ENCODE data around the gene ASPSCR1.
A peak's percentile ranks its signal among the peaks of the same experiment; 100 is the strongest.
"Not testable (repeated sequence)": the region's sequence is repeated elsewhere in the genome, so short reads cannot be mapped to it uniquely, and the experiment has no call there.

Gene ASPSCR1

GRCh38 chr17:82024859-82025258 lies 47.4 kb downstream of the ASPSCR1 start:
- no peak for DNase-seq (ENCODE audit: low read depth)

DNA sequence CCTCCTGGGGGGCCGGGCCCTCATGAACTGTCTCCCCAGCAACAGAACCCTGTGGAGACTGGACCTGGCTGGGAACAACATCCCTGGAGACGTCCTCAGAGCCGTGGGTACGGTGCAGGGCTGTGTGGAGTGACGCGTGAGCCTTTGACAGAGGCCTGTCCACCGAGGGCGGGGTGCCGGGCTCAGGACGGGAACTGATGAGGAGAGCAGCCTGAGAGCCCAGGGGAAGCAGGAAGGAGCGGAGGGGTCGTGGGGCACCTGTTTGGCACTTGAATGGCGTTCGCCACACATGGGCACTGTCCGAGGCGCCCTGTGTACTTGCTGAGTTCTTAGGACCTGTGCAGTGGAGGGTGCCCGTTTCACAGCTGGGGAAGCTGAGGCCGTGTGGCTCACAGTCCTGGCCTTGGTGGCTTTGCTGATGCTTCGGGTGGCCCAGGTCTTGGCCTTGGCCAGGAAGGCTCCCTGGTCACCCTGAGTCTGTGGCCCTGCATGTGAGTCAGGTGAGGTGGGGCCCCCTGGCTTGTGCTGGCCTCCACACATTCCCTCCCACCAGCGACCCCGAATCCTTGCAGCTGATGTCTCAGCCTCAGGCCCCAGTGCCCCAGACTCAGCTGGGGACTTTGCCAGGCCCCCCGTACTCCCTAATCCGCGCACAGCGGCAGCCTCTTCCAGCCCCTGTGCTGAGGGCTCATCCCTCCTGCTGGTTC lies 48.1 kb downstream of the ASPSCR1 start:
- no peak for DNase-seq (ENCODE audit: low read depth)

DNA sequence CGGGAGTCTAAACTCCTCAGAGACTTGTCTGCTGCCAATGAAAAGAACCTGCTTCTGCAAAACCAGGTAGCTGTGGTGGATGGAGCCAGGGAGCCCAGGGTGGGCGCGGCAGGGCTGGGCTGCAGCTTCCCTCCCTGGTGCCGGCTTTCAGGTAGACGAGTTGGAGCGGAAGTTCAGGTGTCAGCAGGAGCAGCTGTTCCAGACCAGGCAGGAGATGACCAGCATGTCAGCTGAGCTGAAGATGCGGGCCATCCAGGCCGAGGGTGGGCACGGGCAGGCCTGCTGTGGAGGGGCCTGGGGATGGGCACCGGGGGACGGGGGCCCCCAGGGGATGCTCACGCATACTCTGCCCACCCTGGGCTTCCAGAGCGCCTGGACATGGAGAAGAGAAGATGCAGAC lies 50.8 kb downstream of the ASPSCR1 start:
- DNase-seq (ENCODE audit: low read depth), result no peak

DNA sequence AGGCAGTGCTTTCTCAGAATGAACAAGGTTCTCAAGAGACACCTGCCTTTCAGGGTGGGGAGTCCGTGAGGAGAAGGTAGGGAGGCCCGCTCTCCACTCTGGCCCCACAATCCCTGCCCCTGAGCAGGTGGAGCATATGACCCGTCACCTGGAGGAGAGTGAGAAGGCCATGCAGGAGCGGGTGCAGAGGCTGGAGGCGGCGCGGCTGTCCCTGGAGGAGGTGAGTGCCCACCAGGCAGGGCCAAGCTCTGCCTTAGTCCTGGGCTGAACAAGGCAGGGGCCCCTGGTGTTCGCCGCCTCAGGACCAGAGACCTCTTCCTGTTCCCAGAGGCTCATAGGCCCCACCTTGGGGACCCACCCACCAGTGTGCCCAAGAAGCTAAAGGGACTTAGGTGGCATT lies 51.5 kb downstream of the ASPSCR1 start:
- no peak for DNase-seq (ENCODE audit: low read depth)

- no peak for DNase-seq (ENCODE audit: low read depth)
Observed at GRCh38 chr17:82029391-82029790, 52.0 kb downstream of the ASPSCR1 start.

DNA sequence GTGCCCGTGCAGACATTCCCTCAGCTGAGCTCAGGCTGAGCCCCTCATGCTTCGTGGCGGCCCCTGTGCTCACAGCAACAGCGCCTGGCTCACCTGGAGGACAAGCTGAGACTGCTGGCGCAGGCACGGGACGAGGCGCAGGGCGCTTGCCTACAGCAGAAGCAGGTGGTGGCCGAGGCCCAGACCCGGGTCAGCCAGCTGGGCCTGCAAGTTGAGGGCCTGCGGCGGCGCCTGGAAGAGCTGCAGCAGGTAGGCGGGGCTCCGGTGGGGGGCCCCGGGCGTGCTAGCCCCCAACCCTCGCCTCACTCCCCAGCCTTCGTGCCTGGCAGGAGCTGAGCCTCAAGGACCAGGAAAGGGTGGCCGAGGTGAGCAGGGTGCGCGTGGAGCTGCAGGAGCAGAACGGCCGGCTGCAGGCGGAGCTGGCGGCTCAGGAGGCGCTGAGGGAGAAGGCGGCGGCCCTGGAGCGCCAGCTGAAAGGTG lies 52.6 kb downstream of the ASPSCR1 start:
- DNase-seq (ENCODE audit: low read depth), result no peak

DNA sequence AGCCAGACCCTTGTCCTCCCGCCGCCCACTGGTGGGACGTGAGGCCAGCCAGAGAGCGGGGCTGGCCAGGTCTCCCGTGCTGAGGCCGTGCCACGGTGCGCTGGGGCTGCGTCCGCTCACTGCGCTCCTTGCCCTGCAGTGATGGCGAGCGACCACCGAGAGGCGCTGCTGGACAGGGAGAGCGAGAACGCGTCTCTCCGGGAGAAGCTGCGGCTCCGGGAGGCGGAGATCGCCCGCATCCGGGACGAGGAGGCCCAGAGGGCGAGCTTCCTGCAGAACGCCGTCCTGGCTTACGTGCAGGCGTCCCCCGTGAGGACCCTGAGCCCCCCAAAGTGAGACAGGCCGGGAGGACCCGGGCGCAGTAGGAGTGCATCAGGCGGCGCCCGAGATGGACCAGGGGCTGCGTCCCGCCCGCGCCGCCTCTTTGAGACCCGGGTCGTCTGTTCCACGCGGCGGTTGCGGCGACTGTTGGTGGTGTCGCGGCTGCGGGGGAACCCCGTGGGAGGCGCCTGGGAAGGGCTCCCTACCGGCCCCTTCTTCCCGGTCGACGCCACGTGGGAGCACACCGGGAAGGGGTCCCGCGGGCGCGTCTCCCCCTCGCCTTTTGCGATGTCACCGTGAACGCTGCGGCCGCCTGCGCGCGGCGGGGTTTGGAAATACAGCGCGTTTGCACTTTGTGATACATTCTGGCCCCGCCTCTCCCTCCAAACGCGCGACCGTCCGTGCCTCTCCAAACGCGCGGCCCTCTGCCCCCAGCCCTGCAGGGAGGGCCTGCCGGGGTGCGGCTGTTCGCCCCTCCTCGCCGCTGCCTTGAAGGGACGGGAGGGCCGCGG lies 53.3 kb downstream of the ASPSCR1 start:
- peak; percentile 76 for DNase-seq (ENCODE audit: low read depth)

DNA sequence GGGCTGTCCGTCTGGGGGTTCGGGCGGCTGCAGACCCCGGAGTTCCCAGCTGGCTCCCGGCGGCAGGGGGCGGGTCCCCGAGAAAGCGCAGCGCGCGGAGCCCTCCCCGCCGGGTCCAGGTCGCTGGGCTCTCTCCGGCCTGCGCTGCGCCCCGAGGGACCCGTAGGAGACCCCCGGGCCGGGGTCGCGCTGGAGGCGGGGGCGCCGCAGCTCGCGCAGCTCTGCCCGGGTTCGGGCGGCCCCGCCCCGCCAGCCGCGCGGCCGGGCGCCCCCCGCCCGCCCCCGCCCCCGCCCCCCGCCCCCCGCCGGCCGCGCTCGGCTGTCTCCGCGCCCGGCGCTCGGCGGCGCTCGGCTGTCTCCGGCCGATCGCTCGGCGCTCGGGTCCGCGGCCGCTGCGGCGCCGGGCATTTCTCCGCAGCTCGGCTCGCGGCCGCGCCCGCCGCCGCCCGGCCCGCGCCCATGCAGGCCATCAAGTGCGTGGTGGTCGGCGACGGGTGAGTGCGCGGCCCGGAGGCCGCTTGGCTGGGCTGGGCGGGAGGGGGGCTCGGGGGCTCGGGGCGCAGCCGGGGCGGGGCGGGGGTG lies 54.0 kb downstream of the ASPSCR1 start, which contains the start of gene RAC3:
Gene RAC3, plus strand, starts transcription at position 376 of the 582 bp plus-strand sequence. Its CDS starts 84 bp downstream, at position 460.
- DNase-seq (ENCODE audit: low read depth), result no peak

GRCh38 chr17:82031885-82032627 lies 54.6 kb downstream of the ASPSCR1 start:
- no peak for DNase-seq (ENCODE audit: low read depth)

- DNase-seq (ENCODE audit: low read depth), result no peak
Observed at GRCh38 chr17:82033359-82034085, 56.1 kb downstream of the ASPSCR1 start.

GRCh38 chr17:82034371-82035011 lies 57.1 kb downstream of the ASPSCR1 start:
- no peak for DNase-seq (ENCODE audit: low read depth)

DNA sequence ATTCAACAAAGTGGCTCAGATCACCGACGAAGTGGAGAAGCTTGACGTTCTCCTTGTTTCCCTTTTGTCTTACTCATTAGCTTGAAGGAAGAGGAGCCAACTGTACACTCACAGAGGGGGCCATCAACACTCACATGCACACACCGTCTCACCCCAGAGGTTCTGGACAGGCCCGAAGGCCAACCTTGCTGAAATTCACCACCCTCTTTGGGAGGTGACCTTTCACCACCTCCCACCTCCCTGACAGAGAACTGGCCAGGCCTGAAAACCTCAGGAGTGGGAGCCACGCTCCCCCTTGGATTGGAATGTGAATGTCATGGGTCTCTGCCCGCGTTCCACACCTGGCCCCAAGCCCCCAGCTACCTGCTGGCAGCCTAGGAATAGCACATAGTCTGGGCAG lies 58.1 kb downstream of the ASPSCR1 start:
- no peak for DNase-seq (ENCODE audit: low read depth)

GRCh38 chr17:82035956-82036633 lies 58.7 kb downstream of the ASPSCR1 start:
- DNase-seq (ENCODE audit: low read depth), result no peak

- DNase-seq (ENCODE audit: low read depth), result no peak
Observed at GRCh38 chr17:82036634-82037091, 59.2 kb downstream of the ASPSCR1 start.

DNA sequence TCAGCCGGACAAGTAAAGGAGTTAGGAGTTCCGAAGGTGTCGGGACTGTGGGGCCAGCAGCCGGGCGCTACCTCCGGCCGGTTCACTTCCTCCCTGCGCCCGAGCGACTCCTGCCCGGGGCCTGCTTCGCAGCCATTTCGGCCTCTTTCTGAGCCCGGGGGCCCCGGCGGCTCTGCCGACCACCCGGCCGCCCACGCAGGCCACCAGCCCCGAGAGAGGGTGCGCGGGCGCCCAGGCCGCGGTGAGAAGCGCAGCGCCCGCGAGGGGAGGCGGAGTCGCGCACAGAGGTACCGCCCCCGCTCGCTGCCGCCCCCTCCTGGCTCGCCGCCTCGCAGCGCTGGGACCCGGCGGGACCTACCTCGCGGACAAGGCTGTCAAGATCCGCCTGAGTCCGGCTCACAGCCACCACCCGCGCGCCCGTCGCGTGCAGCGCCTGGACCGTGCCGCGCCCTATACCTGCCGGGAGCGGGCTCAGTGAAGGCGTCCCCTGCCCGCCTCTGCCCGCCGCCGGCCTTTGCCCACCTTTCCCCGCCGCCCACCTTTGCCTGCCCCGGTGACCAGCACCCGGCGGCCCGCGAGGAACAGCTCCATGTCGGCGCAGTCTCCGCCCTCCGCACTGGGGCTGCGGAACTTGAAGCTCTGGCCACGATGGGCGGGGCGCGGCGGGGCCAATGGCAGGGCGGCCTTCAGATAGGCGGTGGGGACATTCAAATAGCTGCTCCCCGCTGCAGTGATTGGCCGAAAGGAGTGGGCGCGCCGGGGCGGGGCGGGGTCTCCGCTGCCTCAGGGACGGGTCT lies 59.9 kb downstream of the ASPSCR1 start, which contains the start of gene DCXR:
Gene DCXR, minus strand, starts transcription at position 606 of the 797 bp plus-strand sequence. Its CDS starts 15 bp downstream, at position 591.
- peak; percentile 91 for DNase-seq (ENCODE audit: low read depth)

DNA sequence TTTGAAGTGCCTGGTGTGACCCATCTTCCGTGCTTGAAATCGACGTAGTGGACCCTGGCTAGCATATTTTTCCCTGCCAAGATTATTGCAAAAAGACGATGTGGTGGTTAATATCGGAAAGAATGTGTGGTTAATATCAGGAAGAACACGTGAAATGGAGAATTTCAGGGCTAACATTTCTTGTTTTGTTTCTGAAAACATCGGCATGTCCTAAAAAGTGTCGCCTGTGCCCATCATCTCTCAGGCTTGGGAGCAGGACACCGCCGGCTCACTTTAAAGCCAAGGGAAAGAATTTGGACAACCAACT lies 60.4 kb downstream of the ASPSCR1 start:
- no peak for DNase-seq (ENCODE audit: low read depth)

DNA sequence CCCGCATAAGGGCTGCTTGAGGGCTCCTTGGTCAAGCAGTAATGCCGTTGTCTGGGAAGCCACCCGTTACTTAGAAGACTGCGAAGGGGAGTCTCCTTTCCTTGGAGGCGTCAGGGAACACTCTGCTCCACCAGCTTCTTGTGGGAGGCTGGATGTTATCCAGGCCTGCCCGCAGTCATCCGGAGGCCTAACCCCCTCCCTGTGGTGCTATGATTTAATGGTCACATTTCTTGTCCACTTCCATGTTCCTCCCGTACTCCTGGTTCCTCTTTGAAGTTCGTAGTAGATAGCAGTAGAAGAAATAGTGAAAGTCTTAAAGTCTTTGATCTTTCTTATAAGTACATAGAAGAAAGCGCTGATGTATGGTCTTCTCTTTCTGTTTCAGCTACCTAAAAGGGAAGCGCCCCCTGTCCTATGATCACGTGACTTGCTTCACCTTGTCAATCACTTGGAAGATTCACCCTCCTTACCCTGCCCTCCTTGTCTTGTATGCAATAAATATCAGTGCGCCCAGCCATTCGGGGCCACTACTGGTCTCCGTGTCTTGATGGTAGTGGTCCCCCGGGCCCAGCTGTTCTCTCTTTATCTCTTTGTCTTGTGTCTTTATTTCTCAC lies 61.5 kb downstream of the ASPSCR1 start:
- DNase-seq (ENCODE audit: low read depth), result not testable (repeated sequence)

- no peak for DNase-seq (ENCODE audit: low read depth)
Observed at GRCh38 chr17:82039695-82040299, 62.4 kb downstream of the ASPSCR1 start.
